Putamen (tissue), 1 donor: ENCODE measurements around the gene TAS2R4.
"Not testable (repeated sequence)": the region's sequence is repeated elsewhere in the genome, so short reads cannot be mapped to it uniquely, and the experiment has no call there.

Experiments used
- DNase-seq: peaks from one replicate; pipeline ENCODE4 v3.0.0-alpha.2; 2016; ENCODE audit warnings: low spot score

Gene TAS2R4

GRCh38 chr7:141776374-141776773, at the start of gene TAS2R4:
TSS of gene TAS2R4 (plus strand) at chr7:141776674. CDS start at chr7:141778489, 1,815 bp downstream.
- no peak for DNase-seq

- DNase-seq, result no peak
Measured at GRCh38 chr7:141729020-141729419, 47.5 kb upstream of the TAS2R4 start.

DNA sequence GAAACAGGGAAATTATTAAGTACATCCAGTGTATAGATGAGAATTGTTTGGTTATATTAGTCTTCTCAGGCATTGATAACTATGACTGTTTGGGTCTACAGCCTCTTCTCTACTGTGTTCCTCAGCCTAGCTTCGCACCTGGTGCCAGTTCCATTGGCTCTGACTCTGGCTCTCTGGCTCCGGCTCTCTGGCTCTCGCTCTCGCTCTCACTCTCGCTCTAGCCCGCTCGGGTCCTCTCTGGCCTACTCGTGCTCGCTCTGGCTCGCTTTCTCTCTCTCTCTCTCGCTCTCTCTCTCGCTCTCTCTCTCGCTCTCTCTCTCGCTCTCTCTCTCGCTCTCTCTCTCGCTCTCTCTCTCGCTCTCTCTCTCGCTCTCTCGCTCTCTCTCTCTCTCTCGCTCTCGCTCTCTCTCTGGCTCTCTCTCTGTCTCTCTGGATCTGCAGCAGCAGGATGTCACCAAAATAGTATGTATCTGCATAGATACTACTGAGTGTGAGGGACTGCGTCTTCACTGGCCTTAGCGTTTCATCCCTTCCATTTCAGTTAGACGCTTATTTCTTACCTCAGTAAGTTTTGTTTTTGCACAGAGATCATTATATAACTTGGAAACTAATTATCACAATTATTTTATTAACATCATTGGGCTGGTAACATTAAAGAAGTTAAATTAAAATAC, 44.9 kb upstream of the TAS2R4 start:
- no peak for DNase-seq

DNA sequence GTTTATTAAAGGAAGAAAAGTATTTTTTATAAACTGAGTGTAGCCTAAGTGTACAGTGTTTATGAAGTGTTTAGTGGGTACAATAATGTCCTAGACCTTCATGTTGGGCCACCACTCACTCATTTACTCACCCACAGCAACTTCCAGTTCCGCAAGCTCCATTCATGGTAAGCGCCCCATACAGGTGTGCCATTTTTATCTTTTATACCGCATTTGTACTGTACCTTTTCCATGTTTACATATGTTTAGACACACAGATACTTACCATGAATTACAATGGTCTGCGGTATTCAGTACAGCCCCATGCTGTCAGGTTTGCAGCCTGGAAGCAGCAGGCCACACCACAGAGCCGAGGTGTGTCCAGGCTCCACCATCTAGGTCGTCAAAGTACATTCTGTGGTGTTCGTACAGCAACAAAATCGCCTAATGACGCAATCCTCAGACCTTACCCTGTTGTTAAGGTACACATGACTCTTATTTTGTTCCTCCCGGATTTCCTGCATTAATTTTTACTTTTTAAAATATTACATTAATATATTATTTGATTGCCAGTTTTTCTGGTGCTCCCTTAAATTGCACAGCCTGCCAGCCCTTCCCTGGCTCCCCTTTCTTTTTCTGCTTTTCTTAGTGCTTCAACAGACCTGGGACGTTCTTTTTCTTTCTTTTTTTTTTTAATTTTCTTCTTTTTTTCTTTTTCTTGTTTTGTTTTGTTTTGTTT, 39.2 kb upstream of the TAS2R4 start:
- DNase-seq, result no peak

GRCh38 chr7:141737836-141738591, 38.5 kb upstream of the TAS2R4 start, which contains the start of gene SSBP1:
TSS of gene SSBP1 (plus strand) at chr7:141738358. CDS start at chr7:141739167, 809 bp downstream.
- peak; percentile 95 for DNase-seq

GRCh38 chr7:141738592-141739013, 37.9 kb upstream of the TAS2R4 start:
- DNase-seq, result no peak

GRCh38 chr7:141739250-141739649, 37.2 kb upstream of the TAS2R4 start:
- DNase-seq, result no peak

DNA sequence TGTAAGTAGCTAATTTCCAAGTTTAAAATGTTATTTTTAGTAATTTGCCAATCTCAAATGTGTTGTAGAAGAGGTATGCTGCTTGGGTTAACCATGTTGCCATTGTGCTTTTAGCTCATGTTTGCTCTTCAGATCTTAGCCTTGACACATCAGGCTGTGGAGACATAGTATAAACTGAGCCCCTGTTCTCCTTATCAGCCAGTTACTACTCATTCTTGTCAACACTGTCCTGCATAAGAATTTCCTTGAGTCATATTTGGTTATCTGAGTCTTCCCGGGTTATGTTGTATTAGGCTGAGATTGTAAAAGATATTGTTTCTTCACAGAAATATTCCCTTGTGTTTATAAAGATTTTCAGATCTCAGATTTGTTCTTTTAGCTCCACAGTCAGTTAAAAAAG, 34.2 kb upstream of the TAS2R4 start:
- DNase-seq, result no peak

DNA sequence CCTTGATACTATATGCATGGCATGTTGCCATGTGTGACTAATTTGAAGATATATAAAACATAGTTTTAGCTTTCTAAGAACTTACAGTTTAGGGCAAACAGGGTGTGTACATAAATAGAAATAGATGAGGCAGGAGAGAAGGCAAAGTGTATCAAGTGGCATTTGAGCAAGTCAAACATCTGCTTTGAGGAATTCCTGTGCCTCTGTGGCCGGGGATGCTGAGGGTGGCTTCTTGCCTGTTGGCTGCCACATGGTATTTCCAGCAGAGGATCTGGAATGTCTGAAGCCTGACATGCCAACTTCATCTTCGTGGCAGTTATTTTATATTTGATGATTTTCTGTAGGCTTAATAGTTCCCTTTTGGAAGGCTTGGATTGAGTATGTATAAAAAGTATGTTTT, 32.3 kb upstream of the TAS2R4 start:
- DNase-seq, result no peak

GRCh38 chr7:141748396-141748795, 28.1 kb upstream of the TAS2R4 start:
- no peak for DNase-seq

DNA sequence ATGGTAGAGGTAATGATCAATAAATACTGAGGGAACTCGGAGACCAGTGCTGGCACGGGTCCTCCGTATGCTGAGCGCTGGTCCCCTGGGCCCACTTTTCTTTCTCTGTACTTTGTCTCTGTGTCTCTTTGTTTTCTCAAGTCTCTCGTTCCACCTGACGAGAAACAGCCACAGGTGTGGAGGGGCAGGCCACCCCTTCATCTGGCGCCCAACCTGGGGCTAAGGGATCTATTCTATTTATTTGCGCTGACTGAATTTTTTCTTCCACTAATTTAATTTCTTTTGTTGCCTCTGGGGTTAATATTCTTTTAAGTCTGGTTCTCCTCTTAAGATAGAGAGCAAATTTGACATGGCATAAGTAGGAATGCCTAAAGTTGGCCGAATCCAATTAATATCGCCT, 24.6 kb upstream of the TAS2R4 start:
- not testable (repeated sequence) for DNase-seq

- no peak for DNase-seq
Measured at GRCh38 chr7:141752634-141753033, 23.8 kb upstream of the TAS2R4 start.

GRCh38 chr7:141754939-141755338, 21.5 kb upstream of the TAS2R4 start:
- no peak for DNase-seq

GRCh38 chr7:141763797-141764196, 12.7 kb upstream of the TAS2R4 start, which contains the start of gene TAS2R3:
TSS of gene TAS2R3 (plus strand) at chr7:141764097. CDS start at chr7:141764159, 62 bp downstream.
- DNase-seq, result no peak

DNA sequence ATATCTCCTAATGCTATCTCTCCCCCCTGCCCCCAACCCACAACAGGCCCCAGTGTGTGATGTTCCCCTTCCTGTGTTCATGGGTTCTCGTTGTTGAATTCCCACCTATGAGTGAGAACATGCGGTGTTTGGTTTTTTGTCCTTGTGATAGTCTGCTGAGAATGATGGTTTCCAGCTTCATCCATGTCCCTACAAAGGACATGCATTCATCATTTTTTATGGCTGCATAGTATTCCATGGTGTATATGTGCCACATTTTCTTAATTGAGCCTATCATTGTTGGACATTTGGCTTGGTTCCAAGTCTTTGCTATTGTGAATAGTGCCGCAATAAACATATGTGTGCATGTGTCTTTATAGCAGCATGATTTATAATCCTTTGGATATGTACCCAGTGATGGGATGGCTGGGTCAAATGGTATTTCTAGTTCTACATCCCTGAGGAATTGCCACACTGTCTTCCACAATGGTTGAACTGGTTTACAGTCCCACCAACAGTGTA, 6.3 kb upstream of the TAS2R4 start:
- not testable (repeated sequence) for DNase-seq

- peak; percentile 43 for DNase-seq
Measured at GRCh38 chr7:141785706-141786552, 9.5 kb downstream of the TAS2R4 start.

DNA sequence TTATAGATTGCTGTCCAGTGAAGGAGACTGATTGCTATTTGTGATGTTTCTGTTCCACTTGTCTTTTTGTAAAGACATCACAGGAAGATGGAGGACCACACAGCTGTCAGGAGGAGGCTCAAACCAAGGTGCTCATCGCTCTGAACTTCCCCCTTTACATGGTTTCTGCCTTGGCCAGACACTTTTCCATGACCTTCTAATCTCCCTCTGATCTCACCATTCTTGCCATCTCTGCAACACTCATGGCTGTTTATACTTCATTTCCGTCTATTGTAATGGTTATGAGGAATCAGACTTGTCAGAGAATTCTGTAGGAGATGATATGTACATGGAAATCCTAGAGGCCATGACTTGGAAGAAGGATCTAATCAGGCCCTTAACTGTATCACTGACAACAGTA, 11.8 kb downstream of the TAS2R4 start:
- no peak for DNase-seq

DNA sequence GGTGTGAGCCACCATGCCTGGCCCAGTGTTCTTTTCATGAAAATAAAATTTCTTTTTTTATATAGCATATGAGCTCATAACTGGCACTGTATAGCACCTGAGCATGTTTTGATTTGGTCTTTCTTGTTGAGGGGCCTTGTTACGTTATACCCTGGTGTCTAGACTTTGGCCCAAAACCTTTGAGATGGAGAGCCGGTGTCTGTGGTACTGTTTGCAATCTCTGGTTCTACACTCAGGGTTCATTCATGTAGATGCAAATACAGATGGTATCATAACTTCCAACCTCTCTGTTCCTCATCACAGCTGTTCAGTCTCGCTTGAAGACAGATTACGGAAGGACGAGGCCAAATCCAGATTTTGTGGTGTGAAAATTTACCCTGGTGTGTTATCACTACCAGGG, 13.4 kb downstream of the TAS2R4 start, which contains the start of gene TAS2R5:
TAS2R5 (plus strand) TSS at position 301 of the 400 bp plus-strand sequence. CDS start 145 bp downstream, outside the sequence.
- DNase-seq, result no peak

DNA sequence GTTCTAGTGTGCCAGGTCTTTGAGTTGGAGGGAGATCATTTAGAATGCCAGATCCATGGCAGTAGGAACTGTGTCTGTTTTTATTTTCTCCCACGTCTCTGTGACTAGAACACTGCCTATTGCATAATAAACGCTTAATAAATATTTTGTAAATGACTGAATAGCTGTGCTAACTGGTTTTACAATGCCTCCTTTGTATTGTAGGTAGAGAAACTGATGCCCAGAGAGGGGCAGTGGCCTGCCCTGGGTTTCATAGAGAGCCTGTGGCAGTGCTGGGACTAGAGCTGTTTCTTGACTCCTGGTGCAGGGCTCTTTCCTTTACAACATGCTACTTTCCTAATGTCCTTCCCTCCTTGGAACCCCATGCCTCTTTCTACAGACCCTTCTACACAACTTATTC, 16.1 kb downstream of the TAS2R4 start:
- DNase-seq, result no peak

GRCh38 chr7:141820067-141820466, 43.6 kb downstream of the TAS2R4 start:
- no peak for DNase-seq

DNA sequence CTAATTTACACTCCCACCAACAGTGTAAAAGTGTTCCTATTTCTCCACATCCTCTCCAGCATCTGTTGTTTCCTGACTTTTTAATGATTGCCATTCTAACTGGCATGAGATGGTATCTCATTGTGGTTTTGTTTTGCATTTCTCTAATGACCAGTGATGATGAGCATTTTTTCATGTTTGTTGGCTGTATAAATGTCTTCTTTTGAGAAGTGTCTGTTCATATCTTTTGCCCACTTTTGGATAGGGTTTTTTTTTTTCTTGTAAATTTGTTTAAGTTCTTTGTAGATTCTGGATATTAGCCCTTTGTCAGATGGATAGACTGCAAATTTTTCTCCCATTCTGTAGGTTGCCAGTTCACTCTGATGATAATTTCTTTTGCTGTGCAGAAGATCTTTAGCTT, 46.0 kb downstream of the TAS2R4 start:
- DNase-seq, result not testable (repeated sequence)
